Epidermal melanocyte (primary cell): ENCODE results near the gene PDE4B.

ENCODE experiments used
- DNase-seq: peaks from one replicate; pipeline ENCODE4 v3.0.0; 2011; ENCODE audit warnings: low spot score; ENCODE audit not compliant: insufficient read length

Gene PDE4B

DNA sequence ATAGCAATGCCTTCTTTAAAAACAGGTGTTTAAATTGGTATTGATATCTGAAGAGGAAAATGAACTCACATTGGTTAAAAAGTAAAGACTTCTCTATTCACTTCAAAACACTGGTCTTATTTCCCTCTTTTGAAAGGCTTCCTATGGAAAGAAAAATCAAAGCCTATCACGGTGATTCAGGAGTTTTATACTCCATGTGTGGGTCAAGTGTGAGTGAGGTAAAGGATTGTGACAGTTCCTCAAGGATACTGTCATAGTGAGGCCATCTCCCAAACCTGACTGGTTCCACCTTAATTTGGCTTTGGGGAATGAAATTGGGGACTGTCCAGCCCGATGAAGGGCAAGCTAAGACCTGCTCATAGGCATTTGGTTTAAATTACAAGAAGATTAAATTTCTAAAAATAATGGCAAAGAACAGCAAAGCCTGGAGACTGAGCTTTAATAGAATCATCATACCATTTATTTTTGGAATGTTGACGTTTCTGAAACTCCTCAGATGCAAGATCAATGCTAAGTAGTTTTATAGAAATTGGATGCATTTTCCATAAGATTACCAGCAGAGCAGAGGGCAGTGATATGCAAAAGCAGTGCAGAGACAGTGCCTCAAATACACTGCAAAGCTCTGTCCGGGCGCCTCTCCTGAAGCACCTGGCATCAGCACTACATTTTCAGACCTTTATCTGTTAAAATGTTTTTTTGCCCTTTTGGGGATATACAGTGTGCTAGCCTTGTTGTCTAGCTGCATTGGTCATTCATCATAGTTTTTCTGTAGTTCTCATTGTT, 439.2 kb downstream of the PDE4B start:
- DNase-seq: no peak

DNA sequence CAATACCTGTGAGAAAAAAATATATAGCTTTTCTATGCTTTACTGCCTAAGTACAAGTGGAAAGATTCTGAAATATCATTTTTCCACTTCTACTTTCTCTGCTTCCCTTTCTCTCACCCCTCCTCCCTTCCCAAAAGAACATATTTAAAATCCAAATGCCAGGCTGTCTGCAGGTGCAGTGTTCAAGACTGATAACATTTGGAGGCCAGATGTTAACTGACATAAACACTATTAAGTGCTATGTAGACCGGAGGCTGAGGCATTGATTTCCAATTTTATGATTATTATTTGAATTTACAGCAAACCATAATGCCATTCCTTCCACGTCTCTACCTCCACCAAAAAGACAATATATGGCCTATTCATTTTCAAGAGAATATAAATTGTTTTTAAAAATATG, 444.3 kb downstream of the PDE4B start:
- DNase-seq: no peak

- DNase-seq: no peak
Measured at GRCh38 chr1:66237722-66238479, 445.2 kb downstream of the PDE4B start.

GRCh38 chr1:66239834-66240233, 447.1 kb downstream of the PDE4B start:
- no peak for DNase-seq

DNA sequence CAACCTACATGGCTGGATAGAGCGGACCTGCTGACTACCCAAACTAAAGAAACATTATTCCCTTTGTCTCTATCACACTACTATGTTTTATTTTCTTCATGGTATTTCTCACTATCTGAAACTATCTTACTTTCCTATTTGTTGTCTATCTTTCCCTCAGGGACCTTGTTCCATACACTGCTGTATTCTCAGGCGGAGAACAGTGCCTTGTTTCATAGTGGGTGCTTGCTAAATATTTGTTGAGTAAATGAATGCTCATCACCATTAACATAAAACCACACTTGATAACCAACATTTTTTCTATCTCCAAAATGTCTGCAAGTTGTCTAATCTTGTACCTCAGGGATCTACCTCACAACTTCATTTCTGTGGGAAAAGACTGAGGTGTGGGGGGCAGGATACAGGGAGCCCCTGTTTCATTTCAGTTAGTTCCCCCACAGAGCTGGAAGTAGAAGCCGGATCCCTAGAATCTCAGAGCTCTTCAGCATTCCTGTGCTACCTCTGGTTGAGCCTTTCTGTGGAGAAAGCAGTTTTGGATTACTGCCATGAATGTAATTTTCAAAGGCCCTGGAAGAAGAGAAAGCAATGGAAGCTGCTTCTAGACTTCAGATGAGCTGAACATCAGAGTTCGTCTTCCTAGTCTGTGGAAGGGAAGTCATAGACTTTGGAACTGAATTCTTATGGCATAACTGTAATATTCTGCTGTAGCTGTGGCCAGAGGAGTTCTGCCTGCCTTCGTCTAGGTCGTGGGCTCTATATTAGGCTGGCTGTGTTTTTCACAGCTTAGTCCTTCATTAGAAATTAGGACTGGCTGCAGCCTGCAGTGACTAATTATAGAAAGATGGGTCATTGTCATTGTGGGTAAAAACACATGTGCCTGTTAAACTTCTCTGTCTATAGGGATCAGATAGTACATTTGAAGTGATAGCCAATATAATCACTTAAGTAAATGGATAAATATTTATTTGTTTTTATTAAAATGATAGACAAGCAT, 448.1 kb downstream of the PDE4B start:
- no peak for DNase-seq

GRCh38 chr1:66242646-66243547, 450.2 kb downstream of the PDE4B start:
- DNase-seq: peak; percentile 22

- DNase-seq: no peak
Measured at GRCh38 chr1:66243548-66244130, 450.9 kb downstream of the PDE4B start.

GRCh38 chr1:66244429-66244828, 451.7 kb downstream of the PDE4B start:
- no peak for DNase-seq

DNA sequence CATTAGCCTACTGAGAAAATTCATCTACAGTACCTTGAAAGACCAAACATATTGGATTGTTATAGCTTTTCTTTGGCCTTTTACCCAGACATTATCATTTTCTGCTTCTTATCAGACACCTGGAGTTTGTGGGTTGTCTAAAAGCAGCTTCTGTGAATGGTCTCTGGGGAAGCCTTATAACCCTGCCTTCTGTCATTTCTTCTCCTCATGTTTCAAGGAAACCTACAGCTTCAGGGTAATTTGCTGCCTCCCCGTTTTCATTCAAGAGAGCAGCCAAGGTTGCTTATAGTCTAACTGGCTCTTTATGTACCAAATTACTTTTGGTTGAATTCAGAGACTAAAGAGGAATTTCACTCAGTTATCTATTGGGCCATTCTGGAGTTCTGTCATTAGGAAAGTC, 453.0 kb downstream of the PDE4B start:
- DNase-seq: no peak

- DNase-seq: no peak
Measured at GRCh38 chr1:66246351-66247269, 453.9 kb downstream of the PDE4B start.

GRCh38 chr1:66247415-66248208, 454.9 kb downstream of the PDE4B start:
- DNase-seq: no peak

DNA sequence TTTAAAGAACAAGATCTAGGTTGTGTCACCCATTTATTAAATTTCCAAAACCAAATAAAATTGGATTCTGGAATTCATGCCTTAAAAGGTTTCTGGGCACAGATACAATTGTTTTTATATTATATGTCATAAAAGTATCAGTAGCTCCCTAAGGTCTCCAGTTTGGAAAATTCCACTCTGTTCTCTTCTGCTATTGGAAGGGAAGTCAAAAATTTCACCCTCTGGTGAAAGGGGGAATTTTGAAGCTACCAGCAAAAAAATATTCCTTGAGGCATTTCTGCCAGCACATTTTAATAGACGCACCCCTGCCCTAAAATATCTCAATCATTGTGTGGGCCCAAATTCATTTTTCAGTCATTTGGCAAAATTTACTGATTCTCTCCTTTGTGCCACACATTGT, 455.6 kb downstream of the PDE4B start:
- no peak for DNase-seq

- DNase-seq: no peak
Measured at GRCh38 chr1:66248746-66249145, 456.1 kb downstream of the PDE4B start.

GRCh38 chr1:66250075-66250474, 457.4 kb downstream of the PDE4B start:
- DNase-seq: no peak

- no peak for DNase-seq
Measured at GRCh38 chr1:66250478-66250877, 457.8 kb downstream of the PDE4B start.

- no peak for DNase-seq
Measured at GRCh38 chr1:66251546-66251945, 458.9 kb downstream of the PDE4B start.

DNA sequence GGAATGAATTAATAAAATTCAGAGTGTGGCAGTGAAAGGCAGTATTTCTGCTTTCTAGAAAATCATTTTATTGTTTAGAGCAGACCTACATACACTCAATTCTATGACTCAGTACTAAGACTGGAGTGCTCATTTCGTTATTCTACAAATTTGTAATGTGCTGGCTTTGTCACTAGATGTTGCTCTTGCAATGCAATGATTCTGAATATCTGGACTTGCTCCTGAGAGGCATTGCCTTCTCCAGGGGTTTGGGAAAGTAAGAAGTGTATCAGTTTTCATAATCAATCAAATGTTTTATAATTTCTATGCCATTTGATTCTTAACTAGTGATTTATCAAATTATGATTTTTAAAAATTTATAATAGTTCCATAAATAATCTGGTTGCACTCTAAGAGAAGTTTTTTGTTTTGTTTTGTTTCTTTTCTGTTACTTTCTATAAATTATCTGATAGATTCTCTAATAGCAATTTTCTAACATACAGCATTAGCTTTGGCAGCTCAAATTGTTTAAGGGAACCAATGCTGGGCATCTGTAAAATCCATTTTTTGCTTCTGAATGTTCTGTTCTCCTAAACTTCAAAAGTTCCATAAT, 460.7 kb downstream of the PDE4B start:
- DNase-seq: peak; percentile 66

DNA sequence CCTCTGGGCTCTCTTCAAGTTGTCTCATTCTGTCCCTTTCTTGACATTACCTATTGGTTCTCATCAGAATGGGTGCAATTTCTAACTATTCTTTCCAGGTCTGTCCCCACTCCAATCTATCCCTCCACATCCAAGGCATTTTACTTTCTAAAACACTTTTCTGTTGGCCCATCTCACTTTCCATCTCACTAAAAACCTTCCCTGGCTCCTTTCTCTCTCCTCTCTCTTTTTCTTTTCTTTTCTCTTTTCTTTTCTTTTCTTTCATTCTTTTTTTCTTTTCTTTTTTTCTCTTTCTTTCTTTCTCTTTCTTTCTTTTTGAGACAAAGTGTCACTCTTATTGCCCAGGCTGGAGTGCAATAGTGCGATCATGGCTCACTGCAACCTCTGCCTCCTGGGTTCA, 462.1 kb downstream of the PDE4B start:
- no peak for DNase-seq
